Activated T-cell treated with anti-CD3 and anti-CD28 coated beads, Interleukin-2, amount 50 U/mL, for 72 hours (primary cell): Measurements from ENCODE around the gene WFDC12. TPM values are rescaled to one million over a fixed set of nuclear protein-coding genes. Genes with fewer than 3 reads are reported as not detected.

Experiments used
- ATAC-seq, 2 donors: fragments of 150-1000 bp; cut with Tn5 transposase; replicated peaks in 1 of 2; 2 replicates each; pipeline ENCODE4 v1.10.0; 2021; ENCODE audit warnings: moderate library complexity in 2 of 2, mild to moderate bottlenecking in 1 of 2
- DNase-seq, 2 donors: peaks; one replicate each; pipeline ENCODE4 v3.0.0; 2021 to 2022; ENCODE audit warnings: mixed read lengths in 1 of 2
- H3K27ac Mint-ChIP-seq: one replicate; pipeline ENCODE4 v1.8.0; 2022; ENCODE audit warnings: mild to moderate bottlenecking, moderate library complexity, mixed read lengths
- H3K27me3 Mint-ChIP-seq: one replicate; pipeline ENCODE4 v1.8.0; 2022; ENCODE audit warnings: low read depth, mixed read lengths
- H3K36me3 Mint-ChIP-seq, 2 donors: one replicate each; pipeline ENCODE4 v1.8.0; 2022; ENCODE audit warnings: mixed read lengths in 2 of 2, mild to moderate bottlenecking in 1 of 2; ENCODE audit not compliant: insufficient read depth in 2 of 2
- H3K4me1 Mint-ChIP-seq: one replicate; pipeline ENCODE4 v1.8.0; 2022; ENCODE audit warnings: low read depth, mixed read lengths
- H3K4me3 Mint-ChIP-seq, 2 donors: one replicate each; pipeline ENCODE4 v1.8.0; 2022; ENCODE audit warnings: mild to moderate bottlenecking in 2 of 2, mixed read lengths in 2 of 2, moderate library complexity in 2 of 2
- H3K9me3 Mint-ChIP-seq, 2 donors: one replicate each; pipeline ENCODE4 v1.8.0; 2022; ENCODE audit warnings: mixed read lengths in 2 of 2
- total RNA-seq, 2 donors: library from RNA; stranded (reverse); gene quantifications; one replicate each; pipeline ENCODE4 v1.2.3, GENCODE V29; 2022

The WFDC12 gene
- total RNA-seq, 2 donors from 2014 or later = not detected

GRCh38 chr20:45112754-45113153 is 11.5 kb downstream of the WFDC12 start:
- ATAC-seq (no peak), DNase-seq (no peak)
- Mint-ChIP-seq H3K4me1 (peaks cover 17% of the 10 kb centered on the region), H3K27me3 (peaks cover 18% of the 10 kb centered on the region), H3K27ac (no peak overlapping the region), H3K36me3 (no peaks in the 10 kb centered on the region), H3K4me3 (no peak overlapping the region), H3K9me3 (no peaks in the 10 kb centered on the region)

- Mint-ChIP-seq H3K4me1 (peaks cover 17% of the 10 kb centered on the region), H3K27me3 (peaks cover 16% of the 10 kb centered on the region), H3K4me3 (no peak overlapping the region), H3K27ac (no peak overlapping the region), H3K36me3 (no peaks in the 10 kb centered on the region), H3K9me3 (no peaks in the 10 kb centered on the region)
- ATAC-seq (peak; percentile 24 to 40), DNase-seq (peak in 1 of 2 donors; percentile 34)
Measured at GRCh38 chr20:45111799-45112471, 12.3 kb downstream of the WFDC12 start.

- no peak overlapping the region for H3K4me3 Mint-ChIP-seq
- H3K9me3 Mint-ChIP-seq = no peaks in the 10 kb centered on the region
- H3K36me3 Mint-ChIP-seq = no peaks in the 10 kb centered on the region
- peaks cover 22% of the 10 kb centered on the region for H3K27me3 Mint-ChIP-seq
- H3K27ac Mint-ChIP-seq = no peak overlapping the region
- peaks cover 17% of the 10 kb centered on the region for H3K4me1 Mint-ChIP-seq
- DNase-seq (no peak), ATAC-seq (no peak)
Measured at GRCh38 chr20:45111285-45111684, 13.0 kb downstream of the WFDC12 start.

GRCh38 chr20:45110301-45110700 is 14.0 kb downstream of the WFDC12 start:
- ATAC-seq = no peak
- no peaks in the 10 kb centered on the region for H3K9me3 Mint-ChIP-seq
- no peaks in the 10 kb centered on the region for H3K36me3 Mint-ChIP-seq
- H3K27me3 Mint-ChIP-seq = peaks cover 22% of the 10 kb centered on the region
- H3K4me3 Mint-ChIP-seq = no peak overlapping the region
- no peak for DNase-seq
- no peak overlapping the region for H3K27ac Mint-ChIP-seq
- peaks cover 10% of the 10 kb centered on the region for H3K4me1 Mint-ChIP-seq

GRCh38 chr20:45109634-45110033 is 14.6 kb downstream of the WFDC12 start:
- no peak for DNase-seq
- Mint-ChIP-seq H3K27ac (no peak overlapping the region), H3K36me3 (no peaks in the 10 kb centered on the region), H3K9me3 (no peaks in the 10 kb centered on the region), H3K4me3 (no peak overlapping the region), H3K27me3 (peaks cover 19% of the 10 kb centered on the region), H3K4me1 (peaks cover 4% of the 10 kb centered on the region)
- ATAC-seq = no peak

- peaks cover 36% of the 10 kb centered on the region for H3K27me3 Mint-ChIP-seq
- no peak overlapping the region for H3K27ac Mint-ChIP-seq
- H3K4me1 Mint-ChIP-seq = peaks cover 6% of the 10 kb centered on the region
- ATAC-seq (no peak), DNase-seq (no peak)
- no peak overlapping the region for H3K4me3 Mint-ChIP-seq
- no peaks in the 10 kb centered on the region for H3K36me3 Mint-ChIP-seq
- H3K9me3 Mint-ChIP-seq = no peaks in the 10 kb centered on the region
Measured at GRCh38 chr20:45105317-45105716, 18.9 kb downstream of the WFDC12 start.

GRCh38 chr20:45104786-45105185 is 19.5 kb downstream of the WFDC12 start:
- ATAC-seq (no peak), DNase-seq (no peak)
- no peak overlapping the region for H3K4me3 Mint-ChIP-seq
- H3K9me3 Mint-ChIP-seq = no peaks in the 10 kb centered on the region
- H3K4me1 Mint-ChIP-seq = peaks cover 6% of the 10 kb centered on the region
- no peaks in the 10 kb centered on the region for H3K36me3 Mint-ChIP-seq
- H3K27me3 Mint-ChIP-seq = peaks cover 41% of the 10 kb centered on the region
- no peak overlapping the region for H3K27ac Mint-ChIP-seq

- H3K36me3 Mint-ChIP-seq = no peaks in the 10 kb centered on the region
- peaks cover 6% of the 10 kb centered on the region for H3K4me1 Mint-ChIP-seq
- no peak overlapping the region for H3K4me3 Mint-ChIP-seq
- ATAC-seq = no peak
- no peak for DNase-seq
- peaks cover 55% of the 10 kb centered on the region for H3K27me3 Mint-ChIP-seq
- H3K9me3 Mint-ChIP-seq = no peaks in the 10 kb centered on the region
- peak overlapping the region; percentile 18 for H3K27ac Mint-ChIP-seq
Measured at GRCh38 chr20:45103072-45103471, 21.2 kb downstream of the WFDC12 start.

- peak overlapping the region; percentile 68 to 74 for H3K4me3 Mint-ChIP-seq
- no peak overlapping the region for H3K27ac Mint-ChIP-seq
- no peaks in the 10 kb centered on the region for H3K36me3 Mint-ChIP-seq
- H3K4me1 Mint-ChIP-seq = peaks cover 15% of the 10 kb centered on the region
- ATAC-seq (no peak), DNase-seq (no peak)
- H3K9me3 Mint-ChIP-seq = no peaks in the 10 kb centered on the region
- H3K27me3 Mint-ChIP-seq = peaks cover 62% of the 10 kb centered on the region
Measured at GRCh38 chr20:45101333-45101850, 22.9 kb downstream of the WFDC12 start.

- peaks cover 22% of the 10 kb centered on the region for H3K4me1 Mint-ChIP-seq
- peak in 1 of 2 donors; percentile 8 for ATAC-seq
- no peaks in the 10 kb centered on the region for H3K36me3 Mint-ChIP-seq
- peak within 1 kb of the TSS; percentile 68 to 74 for H3K4me3 Mint-ChIP-seq
- no peaks in the 10 kb centered on the region for H3K9me3 Mint-ChIP-seq
- DNase-seq = no peak
- H3K27ac Mint-ChIP-seq = no peak within 1 kb of the TSS
- peaks cover 61% of the 10 kb centered on the region for H3K27me3 Mint-ChIP-seq
Measured at GRCh38 chr20:45100563-45101245, 23.6 kb downstream of the WFDC12 start, which contains the start of gene KCNS1. TSS of gene KCNS1 (minus strand) at chr20:45101127. CDS start at chr20:45099236, 1,891 bp downstream.

- peak overlapping the region; percentile 75 to 77 for H3K4me3 Mint-ChIP-seq
- no peaks in the 10 kb centered on the region for H3K36me3 Mint-ChIP-seq
- DNase-seq (peak; percentile 19 to 41), ATAC-seq (peak; percentile 16)
- peaks cover 57% of the 10 kb centered on the region for H3K27me3 Mint-ChIP-seq
- H3K9me3 Mint-ChIP-seq = no peaks in the 10 kb centered on the region
- peaks cover 25% of the 10 kb centered on the region for H3K4me1 Mint-ChIP-seq
- H3K27ac Mint-ChIP-seq = no peak overlapping the region
Measured at GRCh38 chr20:45098103-45098773, 26.0 kb downstream of the WFDC12 start.

GRCh38 chr20:45097485-45098102 is 26.7 kb downstream of the WFDC12 start:
- Mint-ChIP-seq H3K27me3 (peaks cover 50% of the 10 kb centered on the region), H3K9me3 (no peaks in the 10 kb centered on the region), H3K4me1 (peaks cover 25% of the 10 kb centered on the region), H3K36me3 (no peaks in the 10 kb centered on the region), H3K27ac (no peak overlapping the region), H3K4me3 (peak overlapping the region; percentile 75 to 77)
- DNase-seq (peak; percentile 66 to 69), ATAC-seq (peak; percentile 65 to 72)

GRCh38 chr20:45096781-45097180 is 27.5 kb downstream of the WFDC12 start:
- no peak overlapping the region for H3K4me3 Mint-ChIP-seq
- H3K27ac Mint-ChIP-seq = no peak overlapping the region
- H3K9me3 Mint-ChIP-seq = no peaks in the 10 kb centered on the region

More at GRCh38 chr20:45096781-45097180, 27.5 kb downstream of the WFDC12 start:
- no peak for ATAC-seq
- no peaks in the 10 kb centered on the region for H3K36me3 Mint-ChIP-seq
- H3K27me3 Mint-ChIP-seq = peaks cover 43% of the 10 kb centered on the region
- DNase-seq = no peak
- peaks cover 25% of the 10 kb centered on the region for H3K4me1 Mint-ChIP-seq
